ENCODE measurements around the gene CDKN2C.

Gene CDKN2C

DNA sequence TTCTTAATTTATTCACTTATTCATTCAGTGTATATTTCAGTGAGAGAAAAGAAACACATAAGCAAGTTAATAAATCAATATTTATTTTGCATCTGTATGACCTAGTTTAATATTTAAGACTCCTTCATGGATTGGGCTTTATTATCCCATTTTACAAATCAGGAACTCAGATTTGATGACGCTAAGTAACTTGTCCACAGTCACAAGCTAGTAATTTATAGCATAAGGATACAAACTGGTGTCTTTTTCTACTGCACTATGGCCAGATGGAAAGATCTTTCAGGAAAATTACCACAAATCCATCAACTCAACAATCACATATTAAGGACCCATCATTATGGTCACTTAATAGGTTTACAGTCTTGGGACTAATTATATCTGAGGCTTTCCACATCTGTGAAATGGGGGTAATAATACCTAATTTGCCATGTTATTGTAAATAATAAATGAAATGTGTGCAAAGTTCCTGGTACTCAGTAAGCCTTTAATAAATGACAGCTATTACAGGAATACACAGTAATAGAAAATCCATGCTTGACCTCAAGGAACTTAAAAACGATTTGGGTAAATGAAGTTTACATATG lies 13.3 kb downstream of the CDKN2C start:
- Histone ChIP-seq H2AFZ (ENCODE audit: low read length) (no peak overlapping the region), H3K79me2 (ENCODE audit: insufficient read depth, low read length) (peaks cover 77% of the 10 kb centered on the region), H3K9me2 (ENCODE audit: low read depth, low read length) (no peaks in the 10 kb centered on the region), H3K9me3 (ENCODE audit: low read length) (no peaks in the 10 kb centered on the region), H3F3A (ENCODE audit: insufficient read depth, low read length) (no peaks in the 10 kb centered on the region), H3K36me3 (ENCODE audit: insufficient read depth, low read length) (no peaks in the 10 kb centered on the region; the same call in 1 of the 2 replicates), H4K20me1 (ENCODE audit: insufficient read depth, low read length) (no peaks in the 10 kb centered on the region), H3K4me3 (ENCODE audit: low read depth, low read length, poor library complexity, severe bottlenecking) (no peak overlapping the region), H3K27me3 (ENCODE audit: insufficient read depth, low read length) (no peaks in the 10 kb centered on the region), H3K4me1 (ENCODE audit: insufficient read depth, low read length, severe bottlenecking) (peaks cover 59% of the 10 kb centered on the region), H3K4me2 (ENCODE audit: low read length) (no peak overlapping the region; the same call in 1 of the 2 replicates), H3K9ac (ENCODE audit: low read length) (no peak overlapping the region), H3K27ac (ENCODE audit: low read depth, low read length, poor library complexity, severe bottlenecking) (peak overlapping the region; percentile 6)
- TF ChIP-seq, protein P1, sequence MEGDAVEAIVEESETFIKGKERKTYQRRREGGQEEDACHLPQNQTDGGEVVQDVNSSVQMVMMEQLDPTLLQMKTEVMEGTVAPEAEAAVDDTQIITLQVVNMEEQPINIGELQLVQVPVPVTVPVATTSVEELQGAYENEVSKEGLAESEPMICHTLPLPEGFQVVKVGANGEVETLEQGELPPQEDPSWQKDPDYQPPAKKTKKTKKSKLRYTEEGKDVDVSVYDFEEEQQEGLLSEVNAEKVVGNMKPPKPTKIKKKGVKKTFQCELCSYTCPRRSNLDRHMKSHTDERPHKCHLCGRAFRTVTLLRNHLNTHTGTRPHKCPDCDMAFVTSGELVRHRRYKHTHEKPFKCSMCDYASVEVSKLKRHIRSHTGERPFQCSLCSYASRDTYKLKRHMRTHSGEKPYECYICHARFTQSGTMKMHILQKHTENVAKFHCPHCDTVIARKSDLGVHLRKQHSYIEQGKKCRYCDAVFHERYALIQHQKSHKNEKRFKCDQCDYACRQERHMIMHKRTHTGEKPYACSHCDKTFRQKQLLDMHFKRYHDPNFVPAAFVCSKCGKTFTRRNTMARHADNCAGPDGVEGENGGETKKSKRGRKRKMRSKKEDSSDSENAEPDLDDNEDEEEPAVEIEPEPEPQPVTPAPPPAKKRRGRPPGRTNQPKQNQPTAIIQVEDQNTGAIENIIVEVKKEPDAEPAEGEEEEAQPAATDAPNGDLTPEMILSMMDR (IDR thresholded peaks at IDR 0.05; ENCODE audit: low read length): no peak

GRCh38 chr1:50985094-50985493 lies 15.0 kb downstream of the CDKN2C start:
- H2AFZ ChIP-seq (ENCODE audit: low read length): no peak overlapping the region
- peak overlapping the region; percentile 66 for H3K27ac ChIP-seq (ENCODE audit: low read depth, low read length, poor library complexity, severe bottlenecking)

GRCh38 chr1:50986653-50987052 lies 16.6 kb downstream of the CDKN2C start:
- peaks cover 52% of the 10 kb centered on the region for H3K4me1 ChIP-seq (ENCODE audit: insufficient read depth, low read length, severe bottlenecking)
- H3K79me2 ChIP-seq (ENCODE audit: insufficient read depth, low read length): peaks cover 60% of the 10 kb centered on the region
- no peaks in the 10 kb centered on the region for H3K9me2 ChIP-seq (ENCODE audit: low read depth, low read length)
- TF ChIP-seq EZH2 (IDR thresholded peaks at IDR 0.05; ENCODE audit: borderline replicate concordance, low read length): no peak
- TF ChIP-seq, protein P1 (IDR thresholded peaks at IDR 0.05; ENCODE audit: low read length): no peak
- no peak overlapping the region for H3K4me3 ChIP-seq (ENCODE audit: low read depth, low read length, poor library complexity, severe bottlenecking)
- H3K9me3 ChIP-seq (ENCODE audit: low read length): no peaks in the 10 kb centered on the region
- no peak overlapping the region for H3K9ac ChIP-seq (ENCODE audit: low read length)
- H4K20me1 ChIP-seq (ENCODE audit: insufficient read depth, low read length): no peaks in the 10 kb centered on the region
- H3K36me3 ChIP-seq (ENCODE audit: insufficient read depth, low read length): peaks cover 10% of the 10 kb centered on the region
- no peaks in the 10 kb centered on the region for H3K27me3 ChIP-seq (ENCODE audit: insufficient read depth, low read length)
- no peak overlapping the region for H3K4me2 ChIP-seq (ENCODE audit: low read length)
- H3F3A ChIP-seq (ENCODE audit: insufficient read depth, low read length): no peaks in the 10 kb centered on the region; the same call in 1 of the 2 replicates
- no peak overlapping the region for H3K27ac ChIP-seq (ENCODE audit: low read depth, low read length, poor library complexity, severe bottlenecking)
- H2AFZ ChIP-seq (ENCODE audit: low read length): no peak overlapping the region

More at GRCh38 chr1:50985094-50985493, 15.0 kb downstream of the CDKN2C start:
- no peaks in the 10 kb centered on the region for H3K9me3 ChIP-seq (ENCODE audit: low read length)
- H3K9ac ChIP-seq (ENCODE audit: low read length): no peak overlapping the region
- H3K4me3 ChIP-seq (ENCODE audit: low read depth, low read length, poor library complexity, severe bottlenecking): no peak overlapping the region
- H3K36me3 ChIP-seq (ENCODE audit: insufficient read depth, low read length): peaks cover 5% of the 10 kb centered on the region
- TF ChIP-seq, protein P1 (IDR thresholded peaks at IDR 0.05; ENCODE audit: low read length): no peak
- TF ChIP-seq EZH2 (IDR thresholded peaks at IDR 0.05; ENCODE audit: borderline replicate concordance, low read length): no peak
- no peaks in the 10 kb centered on the region for H4K20me1 ChIP-seq (ENCODE audit: insufficient read depth, low read length)
- no peaks in the 10 kb centered on the region; the same call in 1 of the 2 replicates for H3F3A ChIP-seq (ENCODE audit: insufficient read depth, low read length)
- peaks cover 65% of the 10 kb centered on the region for H3K4me1 ChIP-seq (ENCODE audit: insufficient read depth, low read length, severe bottlenecking)
- no peaks in the 10 kb centered on the region for H3K9me2 ChIP-seq (ENCODE audit: low read depth, low read length)
- peaks cover 70% of the 10 kb centered on the region for H3K79me2 ChIP-seq (ENCODE audit: insufficient read depth, low read length)
- peak overlapping the region; percentile 12; the same call in 1 of the 2 replicates for H3K4me2 ChIP-seq (ENCODE audit: low read length)
- H3K27me3 ChIP-seq (ENCODE audit: insufficient read depth, low read length): no peaks in the 10 kb centered on the region

Measured in OCI-LY1 (cell line).